MCF 10A (cell line): Measurements from ENCODE around the gene ZSWIM6. TPM values are rescaled to one million over a fixed set of nuclear protein-coding genes. Genes with fewer than 3 reads are reported as not detected.

Source experiments
- BruUV-seq: library from RNA; stranded (reverse); fragments of 400-500 nt; replicated peaks from 2 replicates; lab custom pipeline; 2021; lab: Mats Ljungman, UMichigan
- CTCF ChIA-PET: fragments of 300-600 bp; sonication (Branson Sonifier 250); formaldehyde crosslinking; extraction: SDS; loops from one replicate; lab custom pipeline; 2021; ENCODE audit warnings: antibody characterized with exemption, inconsistent platforms; lab: Yijun Ruan, JAX
- POLR2A ChIA-PET: fragments of 300-600, 350-650 bp; sonication (Branson Sonifier 250); formaldehyde crosslinking; extraction: SDS; loops from one replicate; lab custom pipeline; 2020; ENCODE audit warnings: antibody characterized with exemption, inconsistent platforms; lab: Yijun Ruan, JAX
- DNase-seq: peaks from one replicate; pipeline ENCODE4 v3.0.0-alpha.2; 2018; ENCODE audit not compliant: unreplicated experiment
- H3K27ac Mint-ChIP-seq: one replicate; pipeline ENCODE4 v1.8.0; 2022; ENCODE audit warnings: mild to moderate bottlenecking, low read depth, mixed read lengths; ENCODE audit not compliant: unreplicated experiment
- H3K27me3 Mint-ChIP-seq: one replicate; pipeline ENCODE4 v1.8.0; 2022; ENCODE audit warnings: mixed read lengths; ENCODE audit not compliant: insufficient read depth, unreplicated experiment
- H3K36me3 Mint-ChIP-seq: one replicate; pipeline ENCODE4 v1.8.0; 2022; ENCODE audit warnings: mild to moderate bottlenecking, moderate library complexity, mixed read lengths; ENCODE audit not compliant: insufficient read depth, unreplicated experiment
- H3K4me1 Mint-ChIP-seq: one replicate; pipeline ENCODE4 v1.8.0; 2022; ENCODE audit warnings: mixed read lengths; ENCODE audit not compliant: insufficient read depth, unreplicated experiment
- H3K4me3 Mint-ChIP-seq: one replicate; pipeline ENCODE4 v1.8.0; 2022; ENCODE audit warnings: mild to moderate bottlenecking, moderate library complexity, mixed read lengths; ENCODE audit not compliant: unreplicated experiment
- H3K9me3 Mint-ChIP-seq: one replicate; pipeline ENCODE4 v1.8.0; 2022; ENCODE audit warnings: mixed read lengths; ENCODE audit not compliant: unreplicated experiment
- CTCF ChIP-seq: fragments of 200-600 bp; IDR thresholded peaks from one replicate; pipeline ENCODE4 v1.8.0; 2022; ENCODE audit warnings: antibody characterized with exemption, mild to moderate bottlenecking; ENCODE audit not compliant: unreplicated experiment
- intact Hi-C: fragments of 100-400 bp; cut with micrococcal nuclease; formaldehyde crosslinking; loops from 2 replicates; pipeline ENCODE4 v1.14.1; 2022
- total RNA-seq: library from RNA; stranded (reverse); gene quantifications from 2 replicates; pipeline ENCODE4 v1.2.3, GENCODE V29; 2022

Gene ZSWIM6
- total RNA-seq, 1 experiment from 2014 or later: 12.0 TPM

DNA sequence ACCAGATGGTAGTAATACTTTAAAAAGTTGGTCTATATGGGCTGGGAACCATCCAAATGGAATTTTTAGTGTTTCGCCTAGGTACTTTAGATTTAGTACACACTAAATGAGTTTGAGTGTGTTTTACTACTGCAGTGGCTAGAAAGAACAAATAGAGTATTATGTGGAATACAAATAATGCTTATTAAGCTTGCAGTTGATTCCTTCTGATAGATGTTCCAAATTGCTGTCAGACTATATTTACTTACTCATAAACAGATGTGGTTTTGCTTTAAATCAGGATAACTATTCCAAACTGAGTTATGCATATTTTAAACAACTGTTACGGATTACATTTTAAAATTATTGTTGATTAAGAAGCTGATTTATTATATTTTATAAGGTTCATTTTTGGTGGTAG is 103.3 kb downstream of the ZSWIM6 start:
- no peak for TF ChIP-seq CTCF
- no peak for DNase-seq
- no TSS peak for BruUV-seq
- Mint-ChIP-seq H3K36me3 (peaks cover 6% of the 10 kb centered on the region), H3K27me3 (no peaks in the 10 kb centered on the region), H3K4me1 (peaks cover 20% of the 10 kb centered on the region), H3K27ac (no peak overlapping the region), H3K9me3 (no peaks in the 10 kb centered on the region), H3K4me3 (no peak overlapping the region)
- ChIA-PET POLR2A (interaction anchor here (0.6 kb wide), 1 partner anchor 32 kb away, joined by 4 read pairs; no protein-coding TSS in a partner anchor), CTCF (no interaction called here)
- intact Hi-C loops: no loop called here

- H3K36me3 Mint-ChIP-seq: peaks cover 6% of the 10 kb centered on the region
- POLR2A ChIA-PET: interaction anchor here (0.9 to 1.1 kb wide), 3 partner anchors 11 to 47 kb away, joined by 3 to 5 read pairs (median 3); no protein-coding TSS in a partner anchor
- no peak for TF ChIP-seq CTCF
- peaks cover 8% of the 10 kb centered on the region for H3K9me3 Mint-ChIP-seq
- DNase-seq: no peak
- peaks cover 8% of the 10 kb centered on the region for H3K4me1 Mint-ChIP-seq
- H3K27ac Mint-ChIP-seq: peak overlapping the region; percentile 2
- H3K4me3 Mint-ChIP-seq: no peak overlapping the region
- CTCF ChIA-PET: interaction anchor here (1.0 kb wide), 1 partner anchor 14 kb away, joined by 3 read pairs; no protein-coding TSS in a partner anchor
- no TSS peak for BruUV-seq
- intact Hi-C loops: no loop called here
- no peaks in the 10 kb centered on the region for H3K27me3 Mint-ChIP-seq
Measured at GRCh38 chr5:61438298-61438970, 106.4 kb downstream of the ZSWIM6 start.

- DNase-seq: no peak
- intact Hi-C loops: no loop called here
- peak overlapping the region; percentile 47 for H3K27ac Mint-ChIP-seq
- no peak for TF ChIP-seq CTCF
- POLR2A ChIA-PET: interaction anchor here (0.6 to 1.6 kb wide), 7 partner anchors 9 to 97 kb away, joined by 3 to 9 read pairs (median 5); no protein-coding TSS in a partner anchor
- no peaks in the 10 kb centered on the region for H3K27me3 Mint-ChIP-seq
- H3K36me3 Mint-ChIP-seq: peaks cover 6% of the 10 kb centered on the region
- no TSS peak for BruUV-seq
- CTCF ChIA-PET: interaction anchor here (0.5 to 1.3 kb wide), 2 partner anchors 10 to 19 kb away, joined by 3 read pairs; no protein-coding TSS in a partner anchor
- H3K9me3 Mint-ChIP-seq: peaks cover 8% of the 10 kb centered on the region
- peaks cover 8% of the 10 kb centered on the region for H3K4me1 Mint-ChIP-seq
- peak overlapping the region; percentile 26 for H3K4me3 Mint-ChIP-seq
Measured at GRCh38 chr5:61440086-61440485, 108.0 kb downstream of the ZSWIM6 start.

- intact Hi-C loops: no loop called here
- Mint-ChIP-seq H3K27ac (peak overlapping the region; percentile 47), H3K4me1 (peaks cover 8% of the 10 kb centered on the region), H3K27me3 (no peaks in the 10 kb centered on the region), H3K36me3 (peaks cover 6% of the 10 kb centered on the region), H3K4me3 (peak overlapping the region; percentile 26), H3K9me3 (peaks cover 8% of the 10 kb centered on the region)
- ChIA-PET CTCF (interaction anchor here (0.5 to 1.3 kb wide), 4 partner anchors 10 to 765 kb away, joined by 3 read pairs; no protein-coding TSS in a partner anchor), POLR2A (interaction anchor here (0.6 to 1.6 kb wide), 14 partner anchors 8 to 392 kb away, joined by 3 to 9 read pairs (median 4); no protein-coding TSS in a partner anchor)
- DNase-seq: no peak
- no TSS peak for BruUV-seq
- no peak for TF ChIP-seq CTCF
Measured at GRCh38 chr5:61440596-61440995, 108.5 kb downstream of the ZSWIM6 start.
